OCI-M1 (cell line): ENCODE measurements around the gene UBP1.
A peak's percentile ranks its signal among the peaks of the same experiment; 100 is the strongest.

Source experiments
- DNase-seq: peaks from one replicate; lab custom pipeline; 2025; lab: John Stamatoyannopoulos, UW

UBP1 gene

GRCh38 chr3:33389908-33390307 is 50.3 kb downstream of the UBP1 start:
- DNase-seq, result no peak

GRCh38 chr3:33388374-33389100 is 51.7 kb downstream of the UBP1 start:
- DNase-seq, result no peak

- DNase-seq, result no peak
Measured at GRCh38 chr3:33386631-33387030, 53.6 kb downstream of the UBP1 start.

- no peak for DNase-seq
Measured at GRCh38 chr3:33385423-33385822, 54.8 kb downstream of the UBP1 start.

GRCh38 chr3:33383951-33384350 is 56.3 kb downstream of the UBP1 start:
- no peak for DNase-seq

GRCh38 chr3:33380653-33381052 is 59.6 kb downstream of the UBP1 start:
- no peak for DNase-seq

GRCh38 chr3:33377931-33378330 is 62.3 kb downstream of the UBP1 start:
- DNase-seq, result no peak

GRCh38 chr3:33377489-33377888 is 62.7 kb downstream of the UBP1 start:
- peak; percentile 7 for DNase-seq

GRCh38 chr3:33373082-33373437 is 67.1 kb downstream of the UBP1 start:
- DNase-seq, result no peak

GRCh38 chr3:33372218-33373081 is 67.8 kb downstream of the UBP1 start:
- DNase-seq, result peak; percentile 60

- no peak for DNase-seq
Measured at GRCh38 chr3:33364531-33365128, 75.6 kb downstream of the UBP1 start.

GRCh38 chr3:33364060-33364459 is 76.1 kb downstream of the UBP1 start:
- no peak for DNase-seq

- DNase-seq, result no peak
Measured at GRCh38 chr3:33363113-33363800, 76.9 kb downstream of the UBP1 start.

- no peak for DNase-seq
Measured at GRCh38 chr3:33360136-33360825, 79.9 kb downstream of the UBP1 start.

GRCh38 chr3:33358172-33358781 is 81.9 kb downstream of the UBP1 start:
- no peak for DNase-seq

GRCh38 chr3:33355611-33356010 is 84.6 kb downstream of the UBP1 start:
- peak; percentile 77 for DNase-seq

GRCh38 chr3:33339758-33340157 is 100.4 kb downstream of the UBP1 start:
- no peak for DNase-seq

- peak; percentile 5 for DNase-seq
Measured at GRCh38 chr3:33338936-33339465, 101.2 kb downstream of the UBP1 start.
